ENCODE data around the gene PC. TPM values are rescaled to one million over a fixed set of nuclear protein-coding genes. Genes with fewer than 3 reads are reported as not detected.
"Not testable (repeated sequence)": the region's sequence is repeated elsewhere in the genome, so short reads cannot be mapped to it uniquely, and the experiment has no call there.

Gene PC, protein sequence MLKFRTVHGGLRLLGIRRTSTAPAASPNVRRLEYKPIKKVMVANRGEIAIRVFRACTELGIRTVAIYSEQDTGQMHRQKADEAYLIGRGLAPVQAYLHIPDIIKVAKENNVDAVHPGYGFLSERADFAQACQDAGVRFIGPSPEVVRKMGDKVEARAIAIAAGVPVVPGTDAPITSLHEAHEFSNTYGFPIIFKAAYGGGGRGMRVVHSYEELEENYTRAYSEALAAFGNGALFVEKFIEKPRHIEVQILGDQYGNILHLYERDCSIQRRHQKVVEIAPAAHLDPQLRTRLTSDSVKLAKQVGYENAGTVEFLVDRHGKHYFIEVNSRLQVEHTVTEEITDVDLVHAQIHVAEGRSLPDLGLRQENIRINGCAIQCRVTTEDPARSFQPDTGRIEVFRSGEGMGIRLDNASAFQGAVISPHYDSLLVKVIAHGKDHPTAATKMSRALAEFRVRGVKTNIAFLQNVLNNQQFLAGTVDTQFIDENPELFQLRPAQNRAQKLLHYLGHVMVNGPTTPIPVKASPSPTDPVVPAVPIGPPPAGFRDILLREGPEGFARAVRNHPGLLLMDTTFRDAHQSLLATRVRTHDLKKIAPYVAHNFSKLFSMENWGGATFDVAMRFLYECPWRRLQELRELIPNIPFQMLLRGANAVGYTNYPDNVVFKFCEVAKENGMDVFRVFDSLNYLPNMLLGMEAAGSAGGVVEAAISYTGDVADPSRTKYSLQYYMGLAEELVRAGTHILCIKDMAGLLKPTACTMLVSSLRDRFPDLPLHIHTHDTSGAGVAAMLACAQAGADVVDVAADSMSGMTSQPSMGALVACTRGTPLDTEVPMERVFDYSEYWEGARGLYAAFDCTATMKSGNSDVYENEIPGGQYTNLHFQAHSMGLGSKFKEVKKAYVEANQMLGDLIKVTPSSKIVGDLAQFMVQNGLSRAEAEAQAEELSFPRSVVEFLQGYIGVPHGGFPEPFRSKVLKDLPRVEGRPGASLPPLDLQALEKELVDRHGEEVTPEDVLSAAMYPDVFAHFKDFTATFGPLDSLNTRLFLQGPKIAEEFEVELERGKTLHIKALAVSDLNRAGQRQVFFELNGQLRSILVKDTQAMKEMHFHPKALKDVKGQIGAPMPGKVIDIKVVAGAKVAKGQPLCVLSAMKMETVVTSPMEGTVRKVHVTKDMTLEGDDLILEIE
- 10 to 100 TPM; 13.1 to 67.6 (median 32.1) TPM for total RNA-seq

- H3K4me1 ChIP-seq = peaks cover 5 to 22% of the 10 kb centered on the region in 2 donors
- TF ChIP-seq CTCF (IDR thresholded peaks at IDR 0.05 in 4 of 5, conservative IDR thresholded peaks at IDR 0.05 in 1 of 5) (no peak), POLR2A (IDR thresholded peaks at IDR 0.05) (peak; percentile 90 to 95)
- no peaks in the 10 kb centered on the region for H3K27me3 ChIP-seq
- ATAC-seq (peak; percentile 96 to 97), DNase-seq (peak; percentile 100)
- intact Hi-C loops (cut with DNase I; ENCODE audit: low total_unique reads) (loop anchor here (1.0 to 5.0 kb wide), 5 partner anchors 66 to 1296 kb away; partner anchors contain the start of genes RCE1 and RELA), in situ Hi-C loops (cut with MboI; ENCODE audit: low sequenced_read_pairs in 4 of 4) (no loop called here)
- H3K36me3 ChIP-seq = no peaks in the 10 kb centered on the region
- peak within 1 kb of the TSS; percentile 59 to 82 (median 62) for H3K4me3 ChIP-seq
- no peaks in the 10 kb centered on the region for H3K9me3 ChIP-seq
- peak within 1 kb of the TSS; percentile 83 to 91 (median 87) for H3K27ac ChIP-seq
Measured at GRCh38 chr11:66958232-66958955, at the start of gene PC. TSS of gene PC (minus strand) at chr11:66958383. CDS start at chr11:66872159, 86,224 bp downstream.

GRCh38 chr11:67007126-67007525 is 48.9 kb upstream of the PC start:
- Histone ChIP-seq H3K36me3 (no peaks in the 10 kb centered on the region), H3K27ac (no peak overlapping the region), H3K4me1 (no peaks in the 10 kb centered on the region), H3K4me3 (no peak overlapping the region), H3K9me3 (no peaks in the 10 kb centered on the region), H3K27me3 (no peaks in the 10 kb centered on the region)
- in situ Hi-C loops (cut with MboI; ENCODE audit: low sequenced_read_pairs in 4 of 4) (no loop called here), intact Hi-C loops (cut with DNase I; ENCODE audit: low total_unique reads) (no loop called here)
- ATAC-seq = no peak
- TF ChIP-seq CTCF (IDR thresholded peaks at IDR 0.05 in 4 of 5, conservative IDR thresholded peaks at IDR 0.05 in 1 of 5) (no peak), POLR2A (IDR thresholded peaks at IDR 0.05) (no peak)
- no peak for DNase-seq

DNA sequence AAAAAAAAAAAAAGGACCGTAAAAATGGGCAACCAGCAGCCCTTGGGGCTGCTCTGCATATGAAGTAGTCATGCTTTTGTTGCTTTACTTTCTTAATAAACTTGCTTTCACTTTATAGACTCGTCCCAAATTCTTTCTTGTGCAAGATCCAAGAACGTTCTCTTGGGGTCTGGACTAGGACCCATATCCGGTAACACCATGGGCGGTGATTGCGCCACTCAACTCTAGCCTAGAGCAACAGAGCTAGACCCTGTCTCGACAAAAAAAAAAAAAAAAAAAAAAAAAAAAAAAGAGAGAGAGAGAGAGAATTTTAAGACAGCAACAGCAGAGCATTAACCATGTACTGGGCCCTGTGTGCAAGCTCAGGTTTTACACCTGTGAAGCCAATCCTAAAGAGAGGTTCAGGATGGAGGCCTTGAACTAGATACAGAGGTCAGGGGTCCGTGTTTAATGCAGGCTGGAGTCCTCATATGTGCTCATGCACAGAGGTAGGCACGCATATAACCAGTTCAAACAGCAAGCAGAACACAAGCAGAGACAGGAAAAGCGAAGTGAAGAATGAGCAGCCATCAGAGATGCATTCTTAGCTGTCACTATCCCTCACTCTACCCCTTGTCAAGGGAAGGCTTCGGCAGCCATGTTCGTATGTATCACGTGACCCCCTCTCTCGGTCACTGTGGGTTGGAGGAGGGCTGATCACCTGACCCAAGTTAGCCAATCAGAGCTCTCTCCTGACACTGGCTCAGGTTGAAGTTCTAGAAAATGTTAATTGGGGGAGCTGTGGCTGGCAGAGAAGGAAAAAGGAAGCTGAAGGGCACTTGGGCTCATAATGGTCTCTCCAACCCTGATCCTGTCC is 48.1 kb upstream of the PC start:
- DNase-seq (peak; percentile 10 to 40), ATAC-seq (peak; percentile 52 to 60)
- no peaks in the 10 kb centered on the region for H3K36me3 ChIP-seq
- H3K27me3 ChIP-seq = no peaks in the 10 kb centered on the region
- intact Hi-C loops (cut with DNase I; ENCODE audit: low total_unique reads) = no loop called here
- H3K27ac ChIP-seq = no peak overlapping the region
- no peaks in the 10 kb centered on the region for H3K9me3 ChIP-seq
- no peak for TF ChIP-seq POLR2A (IDR thresholded peaks at IDR 0.05)
- TF ChIP-seq CTCF (IDR thresholded peaks at IDR 0.05 in 4 of 5, conservative IDR thresholded peaks at IDR 0.05 in 1 of 5) = no peak
- H3K4me1 ChIP-seq = no peaks in the 10 kb centered on the region
- in situ Hi-C loops (cut with MboI; ENCODE audit: low sequenced_read_pairs in 4 of 4) = no loop called here
- H3K4me3 ChIP-seq = no peak overlapping the region

DNA sequence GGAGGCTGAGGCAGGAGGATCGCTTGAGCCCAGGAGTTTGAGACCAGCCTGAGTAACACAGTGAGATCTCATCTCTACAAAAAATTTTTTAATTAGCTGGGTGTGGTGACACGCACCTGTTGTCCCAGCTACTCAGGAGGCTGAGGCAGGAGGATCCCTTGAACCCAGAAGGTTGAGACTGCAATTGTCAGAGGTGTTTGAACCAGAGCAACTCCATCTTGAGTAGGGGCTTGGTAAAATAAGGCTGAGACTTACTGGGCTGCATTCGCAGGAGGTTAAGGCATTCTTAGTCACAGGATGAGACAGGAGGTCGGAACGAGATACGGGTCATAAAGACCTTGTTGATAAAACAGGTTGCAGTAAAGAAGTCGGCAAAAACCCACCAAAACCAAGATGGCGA is 47.0 kb upstream of the PC start:
- H3K27ac ChIP-seq; ATAC-seq; H3K9me3 ChIP-seq; H3K27me3 ChIP-seq; H3K4me3 ChIP-seq; intact Hi-C loops (cut with DNase I; ENCODE audit: low total_unique reads); H3K4me1 ChIP-seq; H3K36me3 ChIP-seq; in situ Hi-C loops (cut with MboI; ENCODE audit: low sequenced_read_pairs in 4 of 4); DNase-seq: not testable (repeated sequence)

Measured in gastrocnemius medialis (tissue), 4 donors.